Adrenal gland (tissue), 5 donors: ENCODE data around the gene ABCD3.
"Not testable (repeated sequence)": the region's sequence is repeated elsewhere in the genome, so short reads cannot be mapped to it uniquely, and the experiment has no call there.

Source experiments
- CTCF ChIP-seq, 6 experiments: fragments of 450-650 bp in 4 of 6; fragments of 200-600 bp in 2 of 6; sonication (generic) in 1 of 6; IDR thresholded peaks; 1 replicate in 5 of 6; 2 replicates in 1 of 6; pipeline versions ENCODE4 v1.5.1 to v1.8.0; 2016 to 2021; ENCODE audit warnings: antibody characterized with exemption in 6 of 6, mild to moderate bottlenecking in 2 of 6, moderate library complexity in 1 of 6
- POLR2A ChIP-seq, 2 donors: fragments of 450-650 bp; IDR thresholded peaks; one replicate each; pipeline ENCODE4 v1.6.1; 2017; ENCODE audit warnings: antibody characterized with exemption in 2 of 2, mild to moderate bottlenecking in 2 of 2, moderate library complexity in 1 of 2
- donor health status: DM: no; HTN: no; CAD: no.

- not testable (repeated sequence) for TF ChIP-seq POLR2A, CTCF (IDR thresholded peaks at IDR 0.05)
Measured at GRCh38 chr1:94446177-94446576, 28.0 kb downstream of the ABCD3 start.
